ENCODE results near the gene ERP27. TPM values are rescaled to one million over a fixed set of nuclear protein-coding genes. Genes with fewer than 3 reads are reported as not detected.

The ERP27 gene
- total RNA-seq, 1 donor from 2014 or later = 58.1 TPM

DNA sequence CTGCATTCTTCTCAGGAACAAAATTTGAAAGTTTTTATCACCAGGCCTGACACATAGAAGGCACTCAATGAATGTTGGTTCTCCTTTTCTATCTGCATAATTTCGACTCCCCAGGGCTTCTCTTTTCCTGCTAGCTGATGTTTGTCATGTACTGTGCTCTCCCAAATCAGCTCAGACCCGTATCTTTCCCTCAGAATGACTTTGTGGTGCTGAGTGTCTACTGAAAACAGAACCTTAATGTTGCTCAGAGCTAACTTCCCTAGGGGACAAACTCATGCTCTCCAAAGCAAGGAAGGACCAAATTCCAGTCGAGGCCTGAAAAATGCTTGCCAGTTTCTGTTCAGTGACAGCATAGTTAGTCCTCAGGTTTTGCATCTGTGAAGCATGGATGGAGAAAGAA, 21.1 kb upstream of the ERP27 start:
- Mint-ChIP-seq H3K27ac (peak overlapping the region; percentile 15), H3K9me3 (no peaks in the 10 kb centered on the region), H3K4me1 (peaks cover 44% of the 10 kb centered on the region), H3K4me3 (no peak overlapping the region), H3K27me3 (ENCODE audit: low read depth) (no peaks in the 10 kb centered on the region), H3K36me3 (no peaks in the 10 kb centered on the region)
- TF ChIP-seq CTCF (IDR thresholded peaks at IDR 0.05; ENCODE audit: unreplicated experiment) = no peak
- DNase-seq (ENCODE audit: low spot score in 2 of 2, unreplicated experiment in 2 of 2) = no peak

- no peak overlapping the region for H3K27ac Mint-ChIP-seq
- H3K4me1 Mint-ChIP-seq = peaks cover 44% of the 10 kb centered on the region
- DNase-seq (ENCODE audit: low spot score in 2 of 2, unreplicated experiment in 2 of 2) = no peak
- H3K36me3 Mint-ChIP-seq = no peaks in the 10 kb centered on the region
- TF ChIP-seq CTCF (IDR thresholded peaks at IDR 0.05; ENCODE audit: unreplicated experiment) = no peak
- H3K27me3 Mint-ChIP-seq (ENCODE audit: low read depth) = no peaks in the 10 kb centered on the region
- no peaks in the 10 kb centered on the region for H3K9me3 Mint-ChIP-seq
- no peak overlapping the region for H3K4me3 Mint-ChIP-seq
Measured at GRCh38 chr12:14959126-14959440, 20.7 kb upstream of the ERP27 start.

- Mint-ChIP-seq H3K4me3 (no peak overlapping the region), H3K36me3 (no peaks in the 10 kb centered on the region), H3K27ac (peak overlapping the region; percentile 87), H3K9me3 (no peaks in the 10 kb centered on the region), H3K27me3 (ENCODE audit: low read depth) (no peaks in the 10 kb centered on the region), H3K4me1 (peaks cover 44% of the 10 kb centered on the region)
- no peak for DNase-seq (ENCODE audit: low spot score in 2 of 2, unreplicated experiment in 2 of 2)
- no peak for TF ChIP-seq CTCF (IDR thresholded peaks at IDR 0.05; ENCODE audit: unreplicated experiment)
Measured at GRCh38 chr12:14958361-14959125, 20.2 kb upstream of the ERP27 start.

- Mint-ChIP-seq H3K27me3 (ENCODE audit: low read depth) (no peaks in the 10 kb centered on the region), H3K9me3 (no peaks in the 10 kb centered on the region), H3K4me3 (no peak overlapping the region), H3K36me3 (no peaks in the 10 kb centered on the region), H3K27ac (peak overlapping the region; percentile 87), H3K4me1 (peaks cover 44% of the 10 kb centered on the region)
- no peak for DNase-seq (ENCODE audit: low spot score in 2 of 2, unreplicated experiment in 2 of 2)
- no peak for TF ChIP-seq CTCF (IDR thresholded peaks at IDR 0.05; ENCODE audit: unreplicated experiment)
Measured at GRCh38 chr12:14957551-14958168, 19.3 kb upstream of the ERP27 start.

- Mint-ChIP-seq H3K4me1 (peaks cover 47% of the 10 kb centered on the region), H3K36me3 (no peaks in the 10 kb centered on the region), H3K27ac (no peak overlapping the region), H3K27me3 (ENCODE audit: low read depth) (no peaks in the 10 kb centered on the region), H3K9me3 (no peaks in the 10 kb centered on the region), H3K4me3 (no peak overlapping the region)
- no peak for DNase-seq (ENCODE audit: low spot score in 2 of 2, unreplicated experiment in 2 of 2)
- no peak for TF ChIP-seq CTCF (IDR thresholded peaks at IDR 0.05; ENCODE audit: unreplicated experiment)
Measured at GRCh38 chr12:14956905-14957304, 18.6 kb upstream of the ERP27 start.

All from mesothelial cell of epicardium (in vitro differentiated cells).